Trophoblast cell (in vitro differentiated cells and primary cell): ENCODE results near the gene PALM3.

ENCODE experiments used
- DNase-seq, 2 donors: peaks; one replicate each; pipeline ENCODE4 v3.0.0-alpha.2; 2016
- H2AFZ ChIP-seq: 2 replicates; pipeline ENCODE4 v1.6.1; 2013; ENCODE audit warnings: low read length, moderate library complexity, mild to moderate bottlenecking; ENCODE audit not compliant: insufficient read depth, poor library complexity
- H2AK5ac ChIP-seq: 2 replicates; pipeline ENCODE4 v1.6.1; 2013; ENCODE audit warnings: mild to moderate bottlenecking, low read length
- H2BK120ac ChIP-seq: 2 replicates; pipeline ENCODE4 v1.6.1; 2013; ENCODE audit warnings: low read length, mild to moderate bottlenecking, moderate library complexity; ENCODE audit not compliant: insufficient read depth, poor library complexity
- H2BK12ac ChIP-seq: 2 replicates; pipeline ENCODE4 v1.6.1; 2013; ENCODE audit warnings: mild to moderate bottlenecking, low read length, moderate library complexity
- H2BK5ac ChIP-seq: 2 replicates; pipeline ENCODE4 v1.6.1; 2013; ENCODE audit warnings: low read length, low read depth, moderate library complexity, mild to moderate bottlenecking; ENCODE audit not compliant: poor library complexity
- H3K14ac ChIP-seq: 2 replicates; pipeline ENCODE4 v1.6.1; 2013; ENCODE audit warnings: mild to moderate bottlenecking, low read length
- H3K18ac ChIP-seq: 2 replicates; pipeline ENCODE4 v1.6.1; 2013; ENCODE audit warnings: mild to moderate bottlenecking, low read length
- H3K23ac ChIP-seq: 2 replicates; pipeline ENCODE4 v1.6.1; 2013; ENCODE audit warnings: low read length
- H3K27ac ChIP-seq: 2 replicates; pipeline ENCODE4 v1.5.1; 2013; ENCODE audit warnings: low read depth, mild to moderate bottlenecking, inconsistent platforms, low read length, moderate library complexity
- H3K27me3 ChIP-seq: 2 replicates; pipeline ENCODE4 v1.6.1; 2013; ENCODE audit warnings: inconsistent platforms, mild to moderate bottlenecking, low read length, moderate library complexity; ENCODE audit not compliant: insufficient read depth
- H3K36me3 ChIP-seq, 2 experiments: 1 replicate in 1 of 2; 2 replicates in 1 of 2; pipeline ENCODE4 v1.6.1; 2013; ENCODE audit warnings: low read length in 2 of 2, mild to moderate bottlenecking in 2 of 2, moderate library complexity in 1 of 2; ENCODE audit not compliant: insufficient read depth in 2 of 2, control insufficient read depth in 1 of 2
- H3K4ac ChIP-seq: 2 replicates; pipeline ENCODE4 v1.6.1; 2013; ENCODE audit warnings: low read depth, mild to moderate bottlenecking, low read length, moderate library complexity
- H3K4me1 ChIP-seq, 2 experiments: 1 replicate in 1 of 2; 2 replicates in 1 of 2; pipeline ENCODE4 v1.6.1; 2013; ENCODE audit warnings: low read length in 2 of 2, mild to moderate bottlenecking in 2 of 2, moderate library complexity in 1 of 2; ENCODE audit not compliant: insufficient read depth in 2 of 2, control insufficient read depth in 1 of 2
- H3K4me2 ChIP-seq: 2 replicates; pipeline ENCODE4 v1.6.1; 2013; ENCODE audit warnings: inconsistent platforms, mild to moderate bottlenecking, low read length, moderate library complexity
- H3K4me3 ChIP-seq: 2 replicates; pipeline ENCODE4 v1.5.1; 2013; ENCODE audit warnings: mild to moderate bottlenecking, low read depth, low read length, inconsistent platforms
- H3K79me1 ChIP-seq: one replicate; pipeline ENCODE4 v1.6.1; 2013; ENCODE audit warnings: low read length
- H3K79me2 ChIP-seq: 2 replicates; pipeline ENCODE4 v1.6.1; 2013; ENCODE audit warnings: low read length, mild to moderate bottlenecking; ENCODE audit not compliant: control insufficient read depth, insufficient read depth, poor library complexity
- H3K9ac ChIP-seq: 2 replicates; pipeline ENCODE4 v1.6.1; 2013; ENCODE audit warnings: mild to moderate bottlenecking, low read length
- H3K9me3 ChIP-seq: 2 replicates; pipeline ENCODE4 v1.6.1; 2013; ENCODE audit warnings: low read depth, mild to moderate bottlenecking, control low read depth, inconsistent platforms, low read length; ENCODE audit not compliant: insufficient read depth
- H4K12ac ChIP-seq: 2 replicates; pipeline ENCODE4 v1.6.1; 2013; ENCODE audit warnings: low read depth, mild to moderate bottlenecking, low read length, moderate library complexity
- H4K8ac ChIP-seq: 2 replicates; pipeline ENCODE4 v1.6.1; 2013; ENCODE audit warnings: low read depth, mild to moderate bottlenecking, low read length, moderate library complexity
- H4K91ac ChIP-seq: one replicate; pipeline ENCODE4 v1.6.1; 2013; ENCODE audit warnings: low read depth, mild to moderate bottlenecking, low read length, moderate library complexity
- WGBS: extraction: QIAGEN DNeasy Blood & Tissue Kit; methylation state at CpG from one replicate; pipeline ENCODE4 v1.1.7; 2013; ENCODE audit warnings: missing lambda C conversion rate; ENCODE audit not compliant: insufficient read length, insufficient coverage; ENCODE audit errors: extremely low coverage; 5-methylcytosine and 5-hydroxymethylcytosine counted together

The PALM3 gene

DNA sequence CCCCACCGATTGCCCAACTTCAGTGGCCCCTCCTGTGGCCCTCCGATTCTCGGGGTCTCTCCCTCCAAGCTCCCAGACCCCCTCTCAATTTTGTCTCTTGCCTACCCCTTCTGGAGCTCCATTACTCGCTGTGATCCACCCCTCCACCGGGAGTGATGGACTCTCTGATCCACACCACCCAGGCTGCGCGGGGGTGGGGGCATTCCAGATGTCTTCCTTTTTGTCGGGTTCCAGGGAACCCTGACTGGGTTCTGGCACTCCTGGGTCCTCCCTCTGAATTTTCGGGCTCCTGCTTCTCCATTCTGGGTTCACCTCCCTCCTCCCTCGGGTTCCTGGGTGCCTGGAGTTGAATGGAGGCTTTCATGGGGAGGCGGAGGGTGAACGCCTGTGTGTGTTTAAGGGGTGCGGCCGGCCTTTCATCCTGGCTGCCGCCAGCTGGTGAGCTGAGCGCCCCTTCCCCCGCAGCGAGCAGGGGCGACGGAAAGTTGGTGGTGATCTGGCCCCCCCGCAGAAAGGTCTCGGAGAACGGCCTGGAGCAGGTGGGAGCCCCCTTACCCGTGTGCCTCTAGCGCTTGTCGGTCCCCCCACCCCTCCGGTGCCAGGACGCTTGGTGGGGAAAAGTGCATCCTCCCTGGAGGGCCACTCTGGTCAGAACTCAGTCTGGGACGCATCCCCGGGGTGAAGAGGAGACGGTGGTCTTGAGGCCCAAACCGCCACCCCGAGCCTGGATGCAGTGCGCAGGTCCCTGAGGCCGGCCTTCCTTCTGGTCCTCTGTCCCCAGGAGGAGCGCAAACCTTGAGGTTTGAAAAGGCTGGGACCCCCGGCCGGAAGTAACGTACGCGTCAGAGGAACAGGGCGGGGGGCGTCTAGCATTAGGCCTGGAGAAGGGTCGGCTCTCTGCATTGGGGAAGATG lies 12.3 kb upstream of the PALM3 start:
- H3K9me3 ChIP-seq, result no peaks in the 10 kb centered on the region
- H3K27me3 ChIP-seq, result peaks cover 5% of the 10 kb centered on the region
- peak overlapping the region; percentile 80 for H3K18ac ChIP-seq
- H2BK120ac ChIP-seq, result peak overlapping the region; percentile 62
- no peak overlapping the region for H3K23ac ChIP-seq
- peak overlapping the region; percentile 88 for H3K14ac ChIP-seq
- DNase-seq, result peak in 1 of 2 donors; percentile 30
- peak overlapping the region; percentile 66 for H2AFZ ChIP-seq
- no CpG with 5 or more reads among the region's 44 CpGs for WGBS
- H3K36me3 ChIP-seq, result no peaks in the 10 kb centered on the region
- H4K8ac ChIP-seq, result peak overlapping the region; percentile 90
- peak overlapping the region; percentile 91 for H4K91ac ChIP-seq
- no peak overlapping the region for H3K27ac ChIP-seq
- no peak overlapping the region for H3K9ac ChIP-seq
- no peak overlapping the region for H2BK5ac ChIP-seq
- no peak overlapping the region for H2BK12ac ChIP-seq
- peak overlapping the region; percentile 35 for H4K12ac ChIP-seq
- H3K4me3 ChIP-seq, result peak overlapping the region; percentile 62
- H2AK5ac ChIP-seq, result peak overlapping the region; percentile 36
- peaks cover 1% of the 10 kb centered on the region for H3K79me2 ChIP-seq
- H3K4ac ChIP-seq, result peak overlapping the region; percentile 67
- H3K4me2 ChIP-seq, result peak overlapping the region; percentile 97
- H3K4me1 ChIP-seq, result peaks cover 17 to 22% of the 10 kb centered on the region in 2 experiments
- peaks cover 17% of the 10 kb centered on the region for H3K79me1 ChIP-seq

DNA sequence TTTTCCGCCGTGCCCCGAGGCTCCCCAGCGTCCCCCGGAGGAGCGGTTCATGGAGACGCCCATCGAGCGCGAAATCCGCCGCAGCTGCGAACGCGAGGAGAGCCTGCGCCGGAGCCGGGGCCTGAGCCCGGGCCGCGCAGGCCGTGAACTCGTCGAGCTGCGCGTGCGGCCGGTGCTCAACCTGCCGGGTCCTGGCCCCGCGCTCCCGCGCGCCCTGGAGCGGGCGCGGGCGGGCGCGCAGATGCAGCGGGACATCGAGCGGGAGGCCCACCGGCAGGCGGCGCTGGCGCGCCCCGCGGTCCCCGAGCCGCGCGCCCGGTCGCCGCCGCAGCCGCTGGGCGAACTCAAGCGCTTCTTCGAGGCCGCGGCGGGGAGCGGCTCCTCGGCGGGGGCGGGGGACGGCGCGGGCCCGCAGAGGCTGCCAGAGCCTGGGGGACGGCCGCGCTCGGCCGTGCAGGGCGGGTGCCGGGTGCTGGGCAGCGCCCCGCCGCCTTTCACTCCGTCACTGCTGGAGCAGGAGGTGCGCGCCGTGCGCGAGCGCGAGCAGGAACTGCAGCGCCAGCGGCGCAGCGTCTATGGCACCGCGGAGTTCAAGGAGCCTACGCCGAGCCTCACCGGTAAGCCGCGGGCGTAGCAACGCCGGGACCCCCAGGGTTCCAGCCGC lies 11.5 kb upstream of the PALM3 start:
- peaks cover 5% of the 10 kb centered on the region for H3K27me3 ChIP-seq
- H3K4me1 ChIP-seq, result peaks cover 17 to 22% of the 10 kb centered on the region in 2 experiments
- peak overlapping the region; percentile 62 for H2BK120ac ChIP-seq
- H4K8ac ChIP-seq, result peak overlapping the region; percentile 90
- WGBS, result no CpG with 5 or more reads among the region's 106 CpGs
- H3K14ac ChIP-seq, result peak overlapping the region; percentile 88
- peak overlapping the region; percentile 35 for H4K12ac ChIP-seq
- DNase-seq, result peak; percentile 41 to 80
- H2AFZ ChIP-seq, result peak overlapping the region; percentile 66
- no peak overlapping the region for H2BK12ac ChIP-seq
- peak overlapping the region; percentile 62 for H3K4me3 ChIP-seq
- H4K91ac ChIP-seq, result peak overlapping the region; percentile 91
- no peak overlapping the region for H3K23ac ChIP-seq
- peaks cover 17% of the 10 kb centered on the region for H3K79me1 ChIP-seq
- H3K27ac ChIP-seq, result no peak overlapping the region
- H2BK5ac ChIP-seq, result no peak overlapping the region
- H3K36me3 ChIP-seq, result no peaks in the 10 kb centered on the region
- H3K18ac ChIP-seq, result peak overlapping the region; percentile 80
- H3K4ac ChIP-seq, result peak overlapping the region; percentile 67
- H3K9ac ChIP-seq, result no peak overlapping the region
- H3K9me3 ChIP-seq, result no peaks in the 10 kb centered on the region
- H3K79me2 ChIP-seq, result peaks cover 1% of the 10 kb centered on the region
- peak overlapping the region; percentile 97 for H3K4me2 ChIP-seq
- no peak overlapping the region for H2AK5ac ChIP-seq

DNA sequence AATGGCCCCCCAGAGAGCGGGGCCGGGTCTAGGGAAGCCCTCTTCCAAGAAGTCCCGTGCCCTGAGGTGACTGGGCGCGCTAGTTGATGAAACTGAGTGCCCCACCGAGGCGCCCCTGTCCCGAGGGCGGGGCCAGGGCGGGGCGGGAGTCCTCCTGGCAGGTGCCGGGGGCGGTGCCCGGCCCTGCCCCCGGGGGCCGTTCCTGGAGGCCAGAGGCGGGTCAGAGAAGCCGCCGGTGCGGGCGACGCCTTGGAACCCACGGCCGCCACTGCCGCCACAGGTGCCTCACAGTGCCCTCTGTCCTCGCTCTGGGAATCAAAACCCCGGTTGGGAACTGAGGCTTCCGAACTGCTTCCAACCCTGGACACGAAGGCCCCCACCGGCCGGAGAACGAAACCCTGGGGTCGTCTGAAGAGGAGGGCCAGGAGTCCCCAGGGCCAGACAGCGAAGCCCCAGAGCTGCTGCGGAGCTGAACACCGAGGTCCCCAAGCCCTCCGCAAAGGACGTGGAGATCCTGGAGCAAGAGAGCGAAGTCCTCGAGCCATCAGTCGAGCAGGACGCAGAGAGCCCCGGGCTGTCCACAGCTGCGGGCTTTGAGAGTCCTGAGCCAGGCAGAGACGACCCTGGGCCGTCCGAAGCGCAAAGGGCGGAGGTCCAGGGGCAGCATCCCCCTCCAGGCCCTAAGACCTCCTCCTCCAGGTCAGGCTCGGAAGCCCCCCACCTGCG lies 10.8 kb upstream of the PALM3 start, which contains the start of gene MISP3:
TSS of gene MISP3 (plus strand) at position 252 of the 726 bp plus-strand sequence. CDS start 524 bp downstream, outside the sequence.
- peak within 1 kb of the TSS; percentile 91 for H4K91ac ChIP-seq
- no CpG with 5 or more reads among the region's 51 CpGs for WGBS
- peak within 1 kb of the TSS; percentile 88 for H3K14ac ChIP-seq
- H3K18ac ChIP-seq, result peak within 1 kb of the TSS; percentile 80
- H2BK5ac ChIP-seq, result no peak within 1 kb of the TSS
- H2BK120ac ChIP-seq, result peak within 1 kb of the TSS; percentile 62
- H3K4me1 ChIP-seq, result peaks cover 17 to 22% of the 10 kb centered on the region in 2 experiments
- peaks cover 1% of the 10 kb centered on the region for H3K79me2 ChIP-seq
- peak within 1 kb of the TSS; percentile 67 for H3K4ac ChIP-seq
- H3K79me1 ChIP-seq, result peaks cover 17% of the 10 kb centered on the region
- no peak within 1 kb of the TSS for H3K27ac ChIP-seq
- peak within 1 kb of the TSS; percentile 66 for H2AFZ ChIP-seq
- H3K36me3 ChIP-seq, result no peaks in the 10 kb centered on the region
- no peak within 1 kb of the TSS for H3K23ac ChIP-seq
- no peak within 1 kb of the TSS for H2BK12ac ChIP-seq
- DNase-seq, result peak; percentile 63 to 68
- peak within 1 kb of the TSS; percentile 35 for H4K12ac ChIP-seq
- peak within 1 kb of the TSS; percentile 90 for H4K8ac ChIP-seq
- no peaks in the 10 kb centered on the region for H3K9me3 ChIP-seq
- peak within 1 kb of the TSS; percentile 59 for H3K9ac ChIP-seq
- H3K4me2 ChIP-seq, result peak within 1 kb of the TSS; percentile 97
- H3K27me3 ChIP-seq, result peaks cover 5% of the 10 kb centered on the region
- H2AK5ac ChIP-seq, result no peak within 1 kb of the TSS
- peak within 1 kb of the TSS; percentile 62 for H3K4me3 ChIP-seq
